ENCODE results near the gene PCSK5. TPM values are rescaled to one million over a fixed set of nuclear protein-coding genes. Genes with fewer than 3 reads are reported as not detected.

Gene PCSK5
- total RNA-seq, 2 donors from 2014 or later, result 2.4 to 32.2 TPM

DNA sequence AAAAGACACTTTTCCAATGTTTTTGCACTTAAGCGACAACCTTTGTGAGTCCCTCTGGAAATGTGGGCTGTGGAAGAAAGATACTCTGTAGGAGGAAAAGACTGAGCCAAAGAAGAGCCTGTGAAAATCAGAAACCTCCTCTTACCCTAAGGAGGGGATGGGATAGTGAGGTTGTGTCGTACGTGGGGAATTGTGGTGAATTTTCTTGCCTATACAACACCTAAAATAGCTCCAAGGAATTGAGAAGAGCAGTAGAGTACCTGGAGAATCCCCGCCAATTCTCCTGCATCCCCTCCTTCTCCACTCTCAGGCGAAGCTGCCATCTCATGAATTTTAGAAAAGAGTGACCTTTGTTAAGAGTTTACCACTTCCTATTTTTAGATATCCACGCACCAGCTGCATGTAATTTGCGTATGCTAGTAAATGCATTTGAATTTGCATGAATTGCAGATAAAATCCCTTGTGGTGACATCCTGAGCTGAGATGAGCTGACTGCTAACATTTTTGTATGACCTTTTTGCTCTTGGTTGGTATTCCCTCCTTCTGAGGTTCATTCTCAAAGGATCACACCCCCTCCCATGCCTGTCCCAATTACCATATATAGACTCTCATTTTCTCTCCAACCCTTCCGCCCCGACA is 147.2 kb downstream of the PCSK5 start:
- Histone ChIP-seq H3K27me3 (replicated peaks; ENCODE audit: insufficient read depth) (no peaks in the 10 kb centered on the region), H3K4me1 (replicated peaks) (no peaks in the 10 kb centered on the region), H3K4me3 (no peak overlapping the region), H3K9me3 (no peaks in the 10 kb centered on the region), H3K27ac (no peak overlapping the region), H3K36me3 (no peaks in the 10 kb centered on the region)
- TF ChIP-seq, protein P1, sequence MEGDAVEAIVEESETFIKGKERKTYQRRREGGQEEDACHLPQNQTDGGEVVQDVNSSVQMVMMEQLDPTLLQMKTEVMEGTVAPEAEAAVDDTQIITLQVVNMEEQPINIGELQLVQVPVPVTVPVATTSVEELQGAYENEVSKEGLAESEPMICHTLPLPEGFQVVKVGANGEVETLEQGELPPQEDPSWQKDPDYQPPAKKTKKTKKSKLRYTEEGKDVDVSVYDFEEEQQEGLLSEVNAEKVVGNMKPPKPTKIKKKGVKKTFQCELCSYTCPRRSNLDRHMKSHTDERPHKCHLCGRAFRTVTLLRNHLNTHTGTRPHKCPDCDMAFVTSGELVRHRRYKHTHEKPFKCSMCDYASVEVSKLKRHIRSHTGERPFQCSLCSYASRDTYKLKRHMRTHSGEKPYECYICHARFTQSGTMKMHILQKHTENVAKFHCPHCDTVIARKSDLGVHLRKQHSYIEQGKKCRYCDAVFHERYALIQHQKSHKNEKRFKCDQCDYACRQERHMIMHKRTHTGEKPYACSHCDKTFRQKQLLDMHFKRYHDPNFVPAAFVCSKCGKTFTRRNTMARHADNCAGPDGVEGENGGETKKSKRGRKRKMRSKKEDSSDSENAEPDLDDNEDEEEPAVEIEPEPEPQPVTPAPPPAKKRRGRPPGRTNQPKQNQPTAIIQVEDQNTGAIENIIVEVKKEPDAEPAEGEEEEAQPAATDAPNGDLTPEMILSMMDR (IDR thresholded peaks at IDR 0.05), result no peak
- TF ChIP-seq POLR2AphosphoS5 (IDR thresholded peaks at IDR 0.05), result no peak
- no peak for TF ChIP-seq POLR2A (IDR thresholded peaks at IDR 0.05)
- 94% methylated on average over 9 of the region's 9 CpGs for WGBS
- intact Hi-C loops (cut with DNase I), result loop anchor here (10.0 kb wide), 1 partner anchor 143 kb away; the partner anchor contains the start of gene PCSK5
- no peak for DNase-seq (ENCODE audit: low spot score)

DNA sequence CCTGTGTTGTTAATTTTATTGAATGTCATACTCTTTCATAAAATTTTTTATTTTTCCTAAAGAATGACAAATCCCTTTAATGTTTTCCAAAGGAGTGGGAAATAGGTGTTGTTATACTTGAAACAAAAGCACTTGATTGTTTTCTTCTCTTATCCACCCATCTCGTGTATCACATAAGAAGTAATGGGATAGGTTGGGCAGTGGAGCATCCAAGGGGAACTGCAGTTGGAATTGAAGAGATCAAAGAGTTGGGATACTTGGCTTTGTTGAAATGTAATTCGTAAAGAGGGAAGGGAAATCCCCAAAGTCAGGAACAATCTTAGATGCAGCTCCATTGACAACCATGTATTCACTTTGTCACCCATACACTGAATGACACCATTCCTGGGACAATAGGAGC is 148.0 kb downstream of the PCSK5 start:
- WGBS, result 79% methylated on average over 2 of the region's 2 CpGs
- intact Hi-C loops (cut with DNase I), result loop anchor here (10.0 kb wide), 1 partner anchor 144 kb away; the partner anchor contains the start of gene PCSK5
- Histone ChIP-seq H3K4me1 (replicated peaks) (no peaks in the 10 kb centered on the region), H3K4me3 (no peak overlapping the region), H3K9me3 (no peaks in the 10 kb centered on the region), H3K36me3 (no peaks in the 10 kb centered on the region), H3K27me3 (replicated peaks; ENCODE audit: insufficient read depth) (no peaks in the 10 kb centered on the region), H3K27ac (no peak overlapping the region)
- TF ChIP-seq, protein P1 (IDR thresholded peaks at IDR 0.05), result no peak
- TF ChIP-seq POLR2AphosphoS5 (IDR thresholded peaks at IDR 0.05), result no peak
- TF ChIP-seq POLR2A (IDR thresholded peaks at IDR 0.05), result no peak
- DNase-seq (ENCODE audit: low spot score), result no peak

DNA sequence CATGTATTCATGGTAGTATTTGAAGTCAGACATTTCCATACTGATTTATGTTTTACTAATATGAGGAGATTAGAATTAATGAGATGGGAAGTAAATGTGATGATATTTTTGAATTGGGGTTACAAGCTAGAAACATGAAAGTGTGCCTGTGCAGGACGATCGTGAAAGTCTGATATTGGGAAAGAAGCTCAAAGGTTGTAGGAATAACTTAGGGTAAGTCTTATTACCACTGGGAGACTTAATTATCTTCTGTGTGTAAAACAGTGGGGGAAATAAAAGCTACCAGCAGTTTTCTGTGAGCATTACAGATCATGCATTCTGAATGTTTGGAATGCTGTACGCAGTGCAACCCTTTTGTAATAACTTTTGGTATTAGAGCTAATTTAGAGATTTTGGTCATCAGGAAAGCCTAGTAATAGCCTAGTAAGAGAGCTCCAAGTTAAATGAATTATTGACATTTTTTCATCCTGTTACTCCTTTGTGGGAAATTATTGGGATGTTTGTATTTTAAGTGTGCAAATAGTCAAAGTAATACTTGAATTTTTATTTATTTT is 153.9 kb downstream of the PCSK5 start:
- no peaks in the 10 kb centered on the region for H3K27me3 ChIP-seq (replicated peaks; ENCODE audit: insufficient read depth)
- H3K4me3 ChIP-seq, result no peak overlapping the region
- no peak overlapping the region for H3K27ac ChIP-seq
- intact Hi-C loops (cut with DNase I), result no loop called here
- H3K36me3 ChIP-seq, result no peaks in the 10 kb centered on the region
- no peak for DNase-seq (ENCODE audit: low spot score)
- no peaks in the 10 kb centered on the region for H3K9me3 ChIP-seq
- no peaks in the 10 kb centered on the region for H3K4me1 ChIP-seq (replicated peaks)
- 83% methylated on average over 3 of the region's 3 CpGs for WGBS
- TF ChIP-seq POLR2AphosphoS5 (IDR thresholded peaks at IDR 0.05) (no peak), POLR2A (IDR thresholded peaks at IDR 0.05) (no peak)
- TF ChIP-seq, protein P1 (IDR thresholded peaks at IDR 0.05), result no peak

DNA sequence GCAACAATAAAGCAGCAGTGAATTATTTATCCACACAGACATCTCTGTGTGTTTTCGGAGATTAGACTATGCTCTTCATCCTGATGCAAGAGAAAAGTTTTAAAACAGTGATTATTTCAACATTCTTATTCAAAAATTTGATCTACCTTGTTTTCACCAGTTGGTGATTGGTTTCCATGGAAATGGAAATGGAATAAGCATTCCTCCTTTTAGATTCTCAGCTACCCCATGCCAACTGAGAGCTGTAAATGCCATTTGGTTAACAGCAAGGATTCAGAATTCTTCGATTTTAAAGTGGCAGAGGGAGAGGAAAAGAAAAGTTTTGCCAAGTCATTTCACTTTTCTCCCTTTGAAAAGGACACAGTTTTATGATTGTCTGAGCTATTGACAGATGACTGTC is 154.7 kb downstream of the PCSK5 start:
- H3K36me3 ChIP-seq, result no peaks in the 10 kb centered on the region
- no peaks in the 10 kb centered on the region for H3K4me1 ChIP-seq (replicated peaks)
- DNase-seq (ENCODE audit: low spot score), result no peak
- intact Hi-C loops (cut with DNase I), result no loop called here
- H3K4me3 ChIP-seq, result no peak overlapping the region
- H3K27ac ChIP-seq, result no peak overlapping the region
- WGBS, result 63% methylated on average over 2 of the region's 2 CpGs
- H3K9me3 ChIP-seq, result no peaks in the 10 kb centered on the region
- H3K27me3 ChIP-seq (replicated peaks; ENCODE audit: insufficient read depth), result no peaks in the 10 kb centered on the region
- TF ChIP-seq, protein P1 (IDR thresholded peaks at IDR 0.05), result no peak
- no peak for TF ChIP-seq POLR2A (IDR thresholded peaks at IDR 0.05)
- TF ChIP-seq POLR2AphosphoS5 (IDR thresholded peaks at IDR 0.05), result no peak

DNA sequence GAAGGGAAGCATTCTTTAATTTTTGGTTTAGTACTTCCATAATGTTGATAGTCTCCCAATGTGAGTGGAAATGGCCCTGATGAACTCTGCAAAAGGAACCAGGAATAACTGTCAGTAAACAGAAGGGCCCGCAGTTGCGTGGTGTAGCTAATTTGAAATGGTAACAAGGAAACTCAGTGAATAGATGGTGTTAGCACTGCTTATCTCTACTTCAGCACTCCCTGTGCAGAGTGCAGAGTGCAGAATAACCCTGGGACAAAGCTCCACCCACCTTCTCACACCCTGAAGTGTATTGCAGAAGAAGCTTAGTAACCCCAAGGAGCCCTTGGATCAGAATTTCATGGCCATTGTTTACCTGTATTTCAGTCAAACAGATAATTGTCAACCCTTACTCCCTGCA is 158.9 kb downstream of the PCSK5 start:
- no peaks in the 10 kb centered on the region for H3K36me3 ChIP-seq
- H3K4me1 ChIP-seq (replicated peaks), result no peaks in the 10 kb centered on the region
- no peak overlapping the region for H3K27ac ChIP-seq
- intact Hi-C loops (cut with DNase I), result no loop called here
- no peak for TF ChIP-seq POLR2A (IDR thresholded peaks at IDR 0.05)
- no peak for TF ChIP-seq POLR2AphosphoS5 (IDR thresholded peaks at IDR 0.05)
- TF ChIP-seq, protein P1 (IDR thresholded peaks at IDR 0.05), result no peak
- H3K9me3 ChIP-seq, result no peaks in the 10 kb centered on the region
- H3K27me3 ChIP-seq (replicated peaks; ENCODE audit: insufficient read depth), result no peaks in the 10 kb centered on the region
- WGBS, result 38% methylated on average over 2 of the region's 2 CpGs
- no peak for DNase-seq (ENCODE audit: low spot score)
- H3K4me3 ChIP-seq, result no peak overlapping the region

All from prostate gland (tissue), 2 donors.